ENCODE measurements around the gene LIN28A.

- TF ChIP-seq, protein P1, sequence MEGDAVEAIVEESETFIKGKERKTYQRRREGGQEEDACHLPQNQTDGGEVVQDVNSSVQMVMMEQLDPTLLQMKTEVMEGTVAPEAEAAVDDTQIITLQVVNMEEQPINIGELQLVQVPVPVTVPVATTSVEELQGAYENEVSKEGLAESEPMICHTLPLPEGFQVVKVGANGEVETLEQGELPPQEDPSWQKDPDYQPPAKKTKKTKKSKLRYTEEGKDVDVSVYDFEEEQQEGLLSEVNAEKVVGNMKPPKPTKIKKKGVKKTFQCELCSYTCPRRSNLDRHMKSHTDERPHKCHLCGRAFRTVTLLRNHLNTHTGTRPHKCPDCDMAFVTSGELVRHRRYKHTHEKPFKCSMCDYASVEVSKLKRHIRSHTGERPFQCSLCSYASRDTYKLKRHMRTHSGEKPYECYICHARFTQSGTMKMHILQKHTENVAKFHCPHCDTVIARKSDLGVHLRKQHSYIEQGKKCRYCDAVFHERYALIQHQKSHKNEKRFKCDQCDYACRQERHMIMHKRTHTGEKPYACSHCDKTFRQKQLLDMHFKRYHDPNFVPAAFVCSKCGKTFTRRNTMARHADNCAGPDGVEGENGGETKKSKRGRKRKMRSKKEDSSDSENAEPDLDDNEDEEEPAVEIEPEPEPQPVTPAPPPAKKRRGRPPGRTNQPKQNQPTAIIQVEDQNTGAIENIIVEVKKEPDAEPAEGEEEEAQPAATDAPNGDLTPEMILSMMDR (tag by site-specific recombination; IDR thresholded peaks at IDR 0.05): no peak
- no peak for TF ChIP-seq ZNF433 (tag by site-specific recombination; IDR thresholded peaks at IDR 0.05; ENCODE audit: low read depth)
- TF ChIP-seq PBX3 (CRISPR knock-in tag; IDR thresholded peaks at IDR 0.05): no peak
- TF ChIP-seq SETDB1 (IDR thresholded peaks at IDR 0.05; ENCODE audit: insufficient read length, low read length): no peak
- TF ChIP-seq IKZF3 (tag by site-specific recombination; IDR thresholded peaks at IDR 0.05): no peak
- no peak for TF ChIP-seq SALL2 (tag by site-specific recombination; IDR thresholded peaks at IDR 0.05; ENCODE audit: borderline replicate concordance)
- TF ChIP-seq ZNF266 (tag by site-specific recombination; IDR thresholded peaks at IDR 0.05; ENCODE audit: low read depth): no peak
- no peak for TF ChIP-seq ZNF776 (tag by site-specific recombination; IDR thresholded peaks at IDR 0.05; ENCODE audit: borderline replicate concordance)
- TF ChIP-seq ZNF114 (tag by site-specific recombination; IDR thresholded peaks at IDR 0.05): no peak
- no peak for TF ChIP-seq ZNF146 (tag by site-specific recombination; IDR thresholded peaks at IDR 0.05)
- TF ChIP-seq YY1 (tag by site-specific recombination; IDR thresholded peaks at IDR 0.05): no peak
- TF ChIP-seq ZNF274 (IDR thresholded peaks at IDR 0.05; ENCODE audit: low read length): no peak
- TF ChIP-seq ZNF274 (tag by site-specific recombination; IDR thresholded peaks at IDR 0.05; ENCODE audit: borderline replicate concordance): no peak
- no peak for TF ChIP-seq ZNF501 (tag by site-specific recombination; IDR thresholded peaks at IDR 0.05)
- no peak for TF ChIP-seq ZNF302 (tag by site-specific recombination; IDR thresholded peaks at IDR 0.05; ENCODE audit: low read depth)
Measured at GRCh38 chr1:26452459-26453183, 42.0 kb downstream of the LIN28A start.

All from HEK293 (cell line).